Stimulated activated naive CD8-positive, alpha-beta T cell treated with anti-CD3 and anti-CD28 coated beads, Interleukin-15, amount 100 ng/mL, for 72 hours (primary cell): ENCODE data around the gene INPP5A.
A peak's percentile ranks its signal among the peaks of the same experiment; 100 is the strongest.

Experiments
- ATAC-seq: fragments of 150-1000 bp; cut with Tn5 transposase; 2 replicates; pipeline ENCODE4 v1.10.0; 2021; ENCODE audit warnings: mild to moderate bottlenecking, moderate library complexity
- DNase-seq, 2 donors: peaks; one replicate each; pipeline ENCODE4 v3.0.0; 2021 to 2022
- H3K27ac Mint-ChIP-seq, 2 donors: one replicate each; pipeline ENCODE4 v1.8.0; 2022; ENCODE audit warnings: mild to moderate bottlenecking in 2 of 2, mixed read lengths in 2 of 2, moderate library complexity in 2 of 2
- H3K27me3 Mint-ChIP-seq: one replicate; pipeline ENCODE4 v1.8.0; 2022; ENCODE audit warnings: mixed read lengths
- H3K4me1 Mint-ChIP-seq: one replicate; pipeline ENCODE4 v1.8.0; 2022; ENCODE audit warnings: mild to moderate bottlenecking, mixed read lengths
- H3K4me3 Mint-ChIP-seq, 2 donors: one replicate each; pipeline ENCODE4 v1.8.0; 2022; ENCODE audit warnings: mild to moderate bottlenecking in 2 of 2, mixed read lengths in 2 of 2, moderate library complexity in 1 of 2
- H3K9me3 Mint-ChIP-seq, 2 donors: one replicate each; pipeline ENCODE4 v1.8.0; 2022; ENCODE audit warnings: mixed read lengths in 2 of 2

Gene INPP5A

GRCh38 chr10:132536877-132537683 is 507 bp upstream of the INPP5A start:
- Mint-ChIP-seq H3K4me1 (peaks cover 60% of the 10 kb centered on the region), H3K9me3 (no peaks in the 10 kb centered on the region), H3K4me3 (peak overlapping the region; percentile 63 to 70), H3K27me3 (no peaks in the 10 kb centered on the region), H3K27ac (no peak overlapping the region)
- DNase-seq = peak; percentile 100
- ATAC-seq = peak; percentile 89

- Mint-ChIP-seq H3K27me3 (no peaks in the 10 kb centered on the region), H3K4me3 (peak overlapping the region; percentile 95 to 99), H3K4me1 (peaks cover 72% of the 10 kb centered on the region), H3K9me3 (no peaks in the 10 kb centered on the region), H3K27ac (peak overlapping the region; percentile 66 to 88)
- no peak for ATAC-seq
- no peak for DNase-seq
These were observed 623 bp downstream of the INPP5A start for GRCh38 chr10:132538031-132538789.

GRCh38 chr10:132538790-132539421 is 1.3 kb downstream of the INPP5A start:
- H3K9me3 Mint-ChIP-seq = no peaks in the 10 kb centered on the region
- peak overlapping the region; percentile 66 to 88 for H3K27ac Mint-ChIP-seq
- no peak for ATAC-seq
- DNase-seq = no peak
- peak overlapping the region; percentile 95 to 99 for H3K4me3 Mint-ChIP-seq
- no peaks in the 10 kb centered on the region for H3K27me3 Mint-ChIP-seq
- H3K4me1 Mint-ChIP-seq = peaks cover 79% of the 10 kb centered on the region

GRCh38 chr10:132539431-132539839 is 1.8 kb downstream of the INPP5A start:
- ATAC-seq (peak; percentile 26), DNase-seq (peak; percentile 31 to 55)
- peaks cover 84% of the 10 kb centered on the region for H3K4me1 Mint-ChIP-seq

GRCh38 chr10:132539894-132540293 is 2.3 kb downstream of the INPP5A start:
- Mint-ChIP-seq H3K27me3 (no peaks in the 10 kb centered on the region), H3K4me1 (peaks cover 84% of the 10 kb centered on the region)

More at GRCh38 chr10:132539431-132539839, 1.8 kb downstream of the INPP5A start:
- Mint-ChIP-seq H3K27me3 (no peaks in the 10 kb centered on the region), H3K4me3 (peak overlapping the region; percentile 95 to 99), H3K9me3 (no peaks in the 10 kb centered on the region), H3K27ac (peak overlapping the region in 1 of 2 donors; percentile 69)

GRCh38 chr10:132540456-132540855 is 2.9 kb downstream of the INPP5A start:
- ATAC-seq (no peak), DNase-seq (no peak)
- H3K4me3 Mint-ChIP-seq = peak overlapping the region; percentile 95 to 99
- no peaks in the 10 kb centered on the region for H3K27me3 Mint-ChIP-seq
- no peaks in the 10 kb centered on the region for H3K9me3 Mint-ChIP-seq
- H3K27ac Mint-ChIP-seq = peak overlapping the region; percentile 54 to 69
- H3K4me1 Mint-ChIP-seq = peaks cover 84% of the 10 kb centered on the region

More at GRCh38 chr10:132539894-132540293, 2.3 kb downstream of the INPP5A start:
- Mint-ChIP-seq H3K4me3 (peak overlapping the region; percentile 95 to 99), H3K27ac (peak overlapping the region in 1 of 2 donors; percentile 69), H3K9me3 (no peaks in the 10 kb centered on the region)
- DNase-seq = peak; percentile 34 to 59
- ATAC-seq = peak; percentile 47

- Mint-ChIP-seq H3K9me3 (no peaks in the 10 kb centered on the region), H3K27me3 (no peaks in the 10 kb centered on the region), H3K4me1 (peaks cover 84% of the 10 kb centered on the region), H3K4me3 (peak overlapping the region; percentile 95 to 99), H3K27ac (peak overlapping the region in 1 of 2 donors; percentile 85)
- DNase-seq (no peak), ATAC-seq (no peak)
These were observed 3.5 kb downstream of the INPP5A start for GRCh38 chr10:132541129-132541528.

- Mint-ChIP-seq H3K9me3 (no peaks in the 10 kb centered on the region), H3K27ac (peak overlapping the region; percentile 84 to 85), H3K4me3 (peak overlapping the region; percentile 95 to 99), H3K4me1 (peaks cover 85% of the 10 kb centered on the region), H3K27me3 (no peaks in the 10 kb centered on the region)
- ATAC-seq = no peak
- DNase-seq = peak in 1 of 2 donors; percentile 31
These were observed 4.0 kb downstream of the INPP5A start for GRCh38 chr10:132541601-132542011.

GRCh38 chr10:132542086-132542775 is 4.6 kb downstream of the INPP5A start:
- no peak for DNase-seq
- H3K4me3 Mint-ChIP-seq = peak overlapping the region; percentile 95 to 99
- H3K27ac Mint-ChIP-seq = peak overlapping the region; percentile 84 to 85
- H3K4me1 Mint-ChIP-seq = peaks cover 91% of the 10 kb centered on the region
- H3K27me3 Mint-ChIP-seq = no peaks in the 10 kb centered on the region
- no peaks in the 10 kb centered on the region for H3K9me3 Mint-ChIP-seq
- ATAC-seq = no peak

GRCh38 chr10:132542819-132543218 is 5.2 kb downstream of the INPP5A start:
- ATAC-seq = no peak
- Mint-ChIP-seq H3K27ac (no peak overlapping the region), H3K4me1 (peaks cover 97% of the 10 kb centered on the region), H3K4me3 (no peak overlapping the region), H3K27me3 (no peaks in the 10 kb centered on the region), H3K9me3 (no peaks in the 10 kb centered on the region)
- no peak for DNase-seq

- H3K4me3 Mint-ChIP-seq = peak overlapping the region; percentile 80 to 93
- peak overlapping the region; percentile 78 to 82 for H3K27ac Mint-ChIP-seq
- ATAC-seq (no peak), DNase-seq (no peak)
- peaks cover 96% of the 10 kb centered on the region for H3K4me1 Mint-ChIP-seq
- no peaks in the 10 kb centered on the region for H3K9me3 Mint-ChIP-seq
- H3K27me3 Mint-ChIP-seq = no peaks in the 10 kb centered on the region
These were observed 6.5 kb downstream of the INPP5A start for GRCh38 chr10:132543916-132544743.

GRCh38 chr10:132544744-132545658 is 7.4 kb downstream of the INPP5A start:
- no peaks in the 10 kb centered on the region for H3K27me3 Mint-ChIP-seq
- DNase-seq (no peak), ATAC-seq (no peak)
- H3K9me3 Mint-ChIP-seq = no peaks in the 10 kb centered on the region
- peaks cover 93% of the 10 kb centered on the region for H3K4me1 Mint-ChIP-seq
- H3K4me3 Mint-ChIP-seq = peak overlapping the region; percentile 80 to 93
- peak overlapping the region; percentile 78 to 94 for H3K27ac Mint-ChIP-seq

- Mint-ChIP-seq H3K9me3 (no peaks in the 10 kb centered on the region), H3K4me3 (peak overlapping the region; percentile 80 to 93), H3K27me3 (no peaks in the 10 kb centered on the region), H3K27ac (no peak overlapping the region), H3K4me1 (peaks cover 93% of the 10 kb centered on the region)
- DNase-seq = no peak
- ATAC-seq = no peak
These were observed 8.2 kb downstream of the INPP5A start for GRCh38 chr10:132545659-132546367.
